Measurements from ENCODE around the gene EFNA5. TPM values are rescaled to one million over a fixed set of nuclear protein-coding genes. Genes with fewer than 3 reads are reported as not detected.

Gene EFNA5
- total and polyA plus RNA-seq, 2 donors = 2.1 to 18.9 TPM

DNA sequence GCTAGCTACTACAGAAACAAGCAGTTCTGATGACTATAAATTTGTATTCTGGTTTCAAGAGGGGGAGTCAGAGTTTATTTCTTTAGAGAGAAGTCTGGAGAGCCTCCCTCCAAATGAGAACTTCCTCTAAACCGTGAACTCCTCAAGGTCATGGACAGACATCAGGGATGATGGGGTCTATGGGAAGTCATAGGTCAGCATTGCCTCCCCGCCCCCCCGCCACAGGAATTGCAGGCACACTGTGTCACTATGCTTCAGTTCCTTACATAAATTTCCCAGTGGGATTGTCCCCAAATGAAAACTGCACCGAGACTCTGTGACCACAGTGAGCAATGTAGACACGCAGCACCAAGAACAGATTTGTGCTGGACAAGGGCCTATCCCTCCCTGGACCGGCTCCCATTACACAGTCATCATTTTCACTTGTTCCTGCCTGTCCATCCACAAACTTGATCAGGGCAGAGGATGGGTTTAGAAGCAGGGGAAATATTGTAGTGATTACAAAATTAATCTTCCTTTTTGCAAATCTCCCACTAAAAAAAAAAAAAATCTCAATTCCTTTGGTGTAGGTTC is 300.3 kb downstream of the EFNA5 start:
- Histone ChIP-seq H3K36me3 (ENCODE audit: insufficient read depth) (no peaks in the 10 kb centered on the region), H3K27ac (ENCODE audit: low read depth) (no peak overlapping the region), H3K4me1 (ENCODE audit: insufficient read depth) (no peaks in the 10 kb centered on the region), H3K4me3 (ENCODE audit: low read depth, low read length) (no peak overlapping the region)
- WGBS = 88% methylated on average over 6 of the region's 6 CpGs
- no peak for DNase-seq (ENCODE audit: extremely low spot score)

DNA sequence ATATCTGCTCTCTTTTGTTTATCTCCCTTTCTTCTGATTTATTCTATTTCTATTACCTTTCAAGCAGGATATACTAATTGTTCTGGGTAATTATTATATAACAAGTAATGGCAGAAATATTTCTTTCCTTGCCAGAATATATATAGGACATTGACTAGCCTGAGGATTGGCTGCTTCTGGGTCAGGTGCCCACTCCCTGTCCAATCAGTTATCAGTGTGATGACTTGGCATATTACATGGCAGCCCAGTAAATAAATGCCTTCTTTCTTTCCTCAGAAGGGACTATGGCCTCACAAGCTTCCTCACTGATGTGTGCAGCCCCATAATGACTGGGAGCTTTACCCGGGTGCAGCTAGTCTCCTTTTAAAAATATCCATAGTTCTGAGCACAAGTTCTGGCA is 301.1 kb downstream of the EFNA5 start:
- no peak for DNase-seq (ENCODE audit: extremely low spot score)
- Histone ChIP-seq H3K4me3 (ENCODE audit: low read depth, low read length) (no peak overlapping the region), H3K4me1 (ENCODE audit: insufficient read depth) (no peaks in the 10 kb centered on the region), H3K27ac (ENCODE audit: low read depth) (no peak overlapping the region), H3K36me3 (ENCODE audit: insufficient read depth) (no peaks in the 10 kb centered on the region)
- 97% methylated on average over 1 of the region's 1 CpG for WGBS

DNA sequence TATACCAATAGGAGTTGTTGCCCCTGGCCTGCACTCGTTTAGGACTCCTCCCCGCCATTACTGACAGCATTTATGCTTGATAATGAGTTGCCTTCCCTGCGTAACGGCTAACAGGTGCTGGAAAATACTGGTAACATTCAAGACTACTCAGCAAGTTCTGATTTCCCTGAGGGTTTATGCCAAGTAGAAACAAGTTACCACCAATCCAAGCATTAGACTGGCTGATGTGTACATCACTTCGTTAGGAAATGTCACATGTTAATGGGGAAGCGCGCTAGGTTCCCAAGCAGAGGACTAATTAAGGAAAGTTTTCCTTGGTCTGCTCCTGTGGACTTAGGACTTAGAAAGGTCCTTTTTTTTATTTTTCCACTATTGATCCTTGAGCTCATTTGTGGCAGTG is 302.1 kb downstream of the EFNA5 start:
- H3K36me3 ChIP-seq (ENCODE audit: insufficient read depth) = no peaks in the 10 kb centered on the region
- no peaks in the 10 kb centered on the region for H3K4me1 ChIP-seq (ENCODE audit: insufficient read depth)
- WGBS = 90% methylated on average over 7 of the region's 7 CpGs

DNA sequence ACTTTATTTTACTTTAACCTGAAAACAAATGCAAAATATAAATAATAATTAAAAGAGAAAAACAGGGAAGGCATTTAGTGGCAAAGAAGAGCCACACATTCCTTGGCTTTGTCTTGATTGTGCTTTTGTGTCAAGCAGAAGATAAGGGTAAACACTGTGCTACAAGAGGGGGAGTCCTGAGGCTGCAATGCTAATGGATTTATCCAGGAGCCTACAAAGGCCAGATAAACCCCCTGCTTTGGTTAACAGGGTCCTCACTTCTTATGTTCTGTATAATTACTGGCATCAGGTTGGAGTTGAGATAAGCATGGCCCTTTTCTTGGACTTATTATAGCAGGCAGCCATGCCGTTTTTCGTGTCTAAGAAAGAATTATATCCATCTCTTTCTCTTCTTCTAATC is 302.8 kb downstream of the EFNA5 start:
- no peaks in the 10 kb centered on the region for H3K36me3 ChIP-seq (ENCODE audit: insufficient read depth)
- no peak overlapping the region for H3K4me3 ChIP-seq (ENCODE audit: low read depth, low read length)
- 64% methylated on average over 2 of the region's 2 CpGs for WGBS
- no peak for DNase-seq (ENCODE audit: extremely low spot score)
- no peaks in the 10 kb centered on the region for H3K4me1 ChIP-seq (ENCODE audit: insufficient read depth)
- H3K27ac ChIP-seq (ENCODE audit: low read depth) = no peak overlapping the region

More for the DNA sequence above, 302.1 kb downstream of the EFNA5 start:
- no peak for DNase-seq (ENCODE audit: extremely low spot score)
- Histone ChIP-seq H3K27ac (ENCODE audit: low read depth) (no peak overlapping the region), H3K4me3 (ENCODE audit: low read depth, low read length) (no peak overlapping the region)

DNA sequence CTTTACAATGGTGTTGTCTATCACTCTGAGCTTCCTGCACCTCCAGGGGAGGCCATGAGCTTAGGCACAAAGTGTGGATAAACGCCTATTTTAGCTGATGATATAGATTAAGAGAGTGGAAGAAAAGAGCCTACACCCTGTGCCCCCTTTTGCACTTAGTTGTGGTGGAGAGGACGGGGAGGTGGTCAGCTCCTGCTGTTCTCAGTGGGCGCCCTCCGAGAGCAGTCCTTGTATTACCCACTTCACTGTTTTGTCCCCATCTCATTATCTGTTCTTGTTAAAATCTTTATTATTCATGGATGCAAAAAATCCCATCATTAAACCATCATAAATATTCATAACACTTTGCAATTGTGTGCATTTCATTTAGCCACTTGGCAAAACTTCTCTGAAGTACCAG is 303.3 kb downstream of the EFNA5 start:
- DNase-seq (ENCODE audit: extremely low spot score) = no peak
- 94% methylated on average over 4 of the region's 4 CpGs for WGBS
- no peaks in the 10 kb centered on the region for H3K4me1 ChIP-seq (ENCODE audit: insufficient read depth)

DNA sequence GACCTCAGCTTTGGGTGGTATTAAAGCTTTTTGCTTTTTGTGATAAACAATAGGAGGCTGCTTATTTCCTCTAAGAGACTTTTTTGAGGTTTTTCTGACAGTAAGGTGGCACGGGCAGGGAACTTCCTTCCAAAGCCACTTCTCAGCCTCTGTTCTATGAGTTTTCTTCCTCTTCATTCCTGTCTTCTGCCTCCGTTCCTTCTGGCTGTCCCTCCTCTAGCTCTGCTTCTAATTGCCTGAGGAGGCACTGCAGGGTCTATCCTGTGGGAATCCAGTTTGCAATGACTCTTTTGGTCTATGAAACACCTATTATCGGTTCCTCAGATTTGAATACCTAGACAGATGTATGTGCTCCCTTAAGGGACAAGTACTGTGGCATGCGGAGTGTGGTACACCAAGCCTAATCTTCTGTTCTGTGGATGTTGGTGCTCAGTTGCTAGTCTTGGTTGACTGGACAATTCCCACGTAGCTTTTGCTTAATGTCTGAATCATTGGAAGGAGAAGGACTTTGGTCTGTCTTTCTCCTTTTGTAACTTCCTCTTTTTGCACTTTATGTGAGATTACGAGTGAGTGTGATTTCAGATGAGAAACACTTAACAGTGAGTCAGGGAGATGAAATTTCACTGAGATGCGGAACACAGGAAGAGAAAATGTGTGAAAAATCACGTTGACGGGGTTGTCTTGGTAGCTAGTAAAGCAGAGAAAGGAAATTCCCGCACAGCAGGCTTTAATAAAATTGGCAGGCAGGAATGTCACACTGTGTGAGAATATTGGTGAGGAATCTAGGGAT is 305.2 kb downstream of the EFNA5 start:
- Histone ChIP-seq H3K36me3 (ENCODE audit: insufficient read depth) (no peaks in the 10 kb centered on the region), H3K4me3 (ENCODE audit: low read depth, low read length) (no peak overlapping the region), H3K27ac (ENCODE audit: low read depth) (no peak overlapping the region), H3K4me1 (ENCODE audit: insufficient read depth) (no peaks in the 10 kb centered on the region)
- 82% methylated on average over 10 of the region's 10 CpGs for WGBS
- no peak for DNase-seq (ENCODE audit: extremely low spot score)

More for the DNA sequence above, 303.3 kb downstream of the EFNA5 start:
- no peaks in the 10 kb centered on the region for H3K36me3 ChIP-seq (ENCODE audit: insufficient read depth)
- H3K4me3 ChIP-seq (ENCODE audit: low read depth, low read length) = no peak overlapping the region
- no peak overlapping the region for H3K27ac ChIP-seq (ENCODE audit: low read depth)

DNA sequence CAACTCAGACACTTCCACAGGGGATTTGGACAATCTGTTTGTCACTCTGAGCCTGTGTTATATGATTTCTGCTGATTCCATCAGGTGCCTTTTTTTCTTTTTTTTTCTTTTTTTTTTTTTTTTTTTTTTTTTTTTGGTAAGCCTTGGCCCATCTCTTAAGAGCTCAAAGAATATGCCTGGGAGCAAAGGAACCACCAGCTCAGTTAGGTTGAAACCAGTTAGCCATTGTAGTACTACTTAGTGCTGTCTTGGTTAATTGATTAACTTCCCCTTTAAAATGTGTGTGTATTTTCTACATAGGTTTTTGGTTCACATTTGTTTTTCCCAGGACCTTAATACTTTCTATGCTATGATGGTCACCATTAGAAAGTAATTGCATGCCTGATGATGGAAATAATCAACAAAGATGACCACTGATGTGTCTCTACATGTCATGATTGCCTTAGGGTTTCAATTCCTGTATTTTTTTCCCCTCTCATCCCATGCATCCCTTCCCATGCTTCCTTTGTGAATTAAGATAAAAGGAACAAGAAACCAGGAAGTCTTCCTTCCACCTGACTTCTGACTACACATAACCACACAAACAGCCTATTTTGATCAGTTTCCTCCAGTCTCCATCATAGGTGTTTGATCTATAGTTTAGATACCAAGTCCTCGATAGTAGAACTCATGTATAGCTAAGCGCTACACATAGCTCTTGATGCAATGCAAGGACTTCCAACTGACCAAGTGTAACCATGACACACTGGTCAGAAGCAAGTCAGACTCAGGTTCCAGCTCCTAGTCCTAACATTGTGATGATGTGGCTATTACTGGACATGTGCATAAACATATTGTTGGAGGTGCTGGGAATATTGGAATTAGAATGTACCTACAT is 306.1 kb downstream of the EFNA5 start:
- H3K36me3 ChIP-seq (ENCODE audit: insufficient read depth) = no peaks in the 10 kb centered on the region
- H3K4me3 ChIP-seq (ENCODE audit: low read depth, low read length) = no peak overlapping the region
- no peak for DNase-seq (ENCODE audit: extremely low spot score)
- no peaks in the 10 kb centered on the region for H3K4me1 ChIP-seq (ENCODE audit: insufficient read depth)
- 99% methylated on average over 2 of the region's 2 CpGs for WGBS
- H3K27ac ChIP-seq (ENCODE audit: low read depth) = no peak overlapping the region

DNA sequence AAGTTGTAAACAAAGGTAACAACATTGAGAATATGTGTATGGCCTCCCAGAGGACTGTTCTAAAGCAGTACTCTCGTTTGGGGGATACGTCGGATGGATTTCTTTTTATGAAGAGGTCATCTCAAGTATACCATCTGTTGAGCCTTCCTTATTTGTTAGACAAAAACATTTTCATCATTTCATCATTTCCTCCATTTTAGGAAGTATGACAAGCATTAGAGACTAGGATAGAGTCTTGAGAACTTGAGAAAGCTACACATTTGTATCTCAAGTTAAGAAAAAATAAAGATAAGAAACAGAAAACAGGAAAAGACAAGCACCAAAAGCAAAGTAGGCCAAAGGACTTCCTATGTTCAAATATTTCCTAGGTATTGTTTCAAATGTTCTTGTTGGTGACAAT is 307.0 kb downstream of the EFNA5 start:
- H3K27ac ChIP-seq (ENCODE audit: low read depth) = no peak overlapping the region
- H3K4me3 ChIP-seq (ENCODE audit: low read depth, low read length) = no peak overlapping the region
- peaks cover 2% of the 10 kb centered on the region for H3K4me1 ChIP-seq (ENCODE audit: insufficient read depth)
- WGBS = 93% methylated on average over 3 of the region's 3 CpGs
- DNase-seq (ENCODE audit: extremely low spot score) = no peak
- H3K36me3 ChIP-seq (ENCODE audit: insufficient read depth) = no peaks in the 10 kb centered on the region

DNA sequence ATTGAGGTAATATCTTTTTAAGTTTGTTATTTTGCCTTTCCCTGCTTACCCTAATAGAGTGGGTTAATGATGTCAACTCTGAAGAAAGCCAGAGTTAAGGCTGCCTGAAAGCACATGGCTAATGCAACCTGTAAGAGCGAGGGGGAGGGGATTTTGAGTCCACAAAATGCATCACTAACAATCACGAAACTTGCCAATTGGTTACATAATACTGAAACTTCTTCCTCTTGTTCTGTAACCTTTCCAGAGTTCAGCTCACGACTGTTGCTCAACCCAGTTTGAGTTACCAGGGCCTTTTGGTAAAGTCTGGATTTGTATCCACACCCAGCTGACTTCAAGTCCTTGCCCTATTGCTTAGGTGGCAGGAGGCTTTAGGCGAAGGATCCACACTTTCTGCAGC is 308.8 kb downstream of the EFNA5 start:
- no peak overlapping the region for H3K4me3 ChIP-seq (ENCODE audit: low read depth, low read length)
- no peak overlapping the region for H3K27ac ChIP-seq (ENCODE audit: low read depth)
- no peaks in the 10 kb centered on the region for H3K36me3 ChIP-seq (ENCODE audit: insufficient read depth)
- peaks cover 2% of the 10 kb centered on the region for H3K4me1 ChIP-seq (ENCODE audit: insufficient read depth)
- DNase-seq (ENCODE audit: extremely low spot score) = no peak
- 70% methylated on average over 4 of the region's 4 CpGs for WGBS

DNA sequence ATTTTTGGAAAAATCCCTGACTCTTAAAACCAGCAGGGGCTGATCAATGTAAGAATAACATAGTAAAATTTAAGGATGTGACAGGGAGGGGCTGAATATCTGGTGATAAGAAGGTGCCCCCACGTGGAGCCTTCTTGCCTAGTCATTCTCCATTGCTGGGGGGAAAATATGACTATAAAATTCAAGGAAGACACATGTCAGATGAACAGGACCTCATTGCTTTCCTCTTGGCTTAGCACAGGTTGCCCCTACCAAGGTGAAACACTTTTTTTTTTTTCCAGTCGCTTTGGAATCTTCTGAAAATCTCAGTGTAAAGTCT is 310.9 kb downstream of the EFNA5 start:
- Histone ChIP-seq H3K36me3 (ENCODE audit: insufficient read depth) (no peaks in the 10 kb centered on the region), H3K27ac (ENCODE audit: low read depth) (no peak overlapping the region), H3K4me3 (ENCODE audit: low read depth, low read length) (no peak overlapping the region), H3K4me1 (ENCODE audit: insufficient read depth) (peaks cover 2% of the 10 kb centered on the region)
- DNase-seq (ENCODE audit: extremely low spot score) = no peak
- WGBS = 32% methylated on average over 2 of the region's 2 CpGs

DNA sequence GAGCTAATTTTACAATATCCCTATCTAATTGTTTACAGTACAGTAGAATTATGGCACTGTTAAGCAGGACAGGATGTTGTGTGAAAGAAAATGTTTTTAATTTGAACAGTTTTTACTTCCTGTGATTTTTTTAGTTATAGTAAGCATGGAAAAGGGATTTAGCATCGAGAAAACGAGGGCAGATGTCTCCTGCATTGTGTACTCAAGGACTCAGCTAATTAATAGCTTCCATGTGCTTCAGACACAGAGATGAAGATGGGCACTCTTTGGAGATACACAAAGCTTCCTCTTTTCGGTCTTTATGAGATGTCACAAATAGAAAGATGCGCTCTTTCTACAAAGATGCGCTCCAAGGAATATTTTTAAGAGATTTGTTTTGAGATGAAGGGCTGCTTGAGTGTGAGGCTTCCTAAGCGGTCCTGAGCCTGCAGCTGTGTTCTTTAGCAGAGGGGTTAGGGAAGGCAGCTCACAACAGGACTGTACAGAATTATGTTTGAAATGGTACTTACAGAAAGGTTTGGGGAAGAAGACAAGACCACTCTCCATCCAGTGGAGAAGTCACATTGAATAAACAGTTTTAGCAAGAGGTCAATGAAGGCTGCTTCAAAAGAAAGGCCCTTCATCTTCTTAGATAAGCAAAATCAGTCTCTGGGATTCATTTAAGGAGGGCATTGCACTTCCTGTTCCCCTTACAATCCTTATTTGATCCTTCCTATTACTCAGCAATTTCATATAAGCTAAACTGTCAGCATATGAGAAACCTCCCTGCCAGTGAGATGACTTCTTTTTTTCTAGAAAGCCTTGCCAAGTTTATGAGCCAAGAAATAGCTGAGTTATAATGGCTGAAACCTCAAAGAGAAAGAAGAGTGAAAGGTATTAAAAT is 311.5 kb downstream of the EFNA5 start:
- Histone ChIP-seq H3K27ac (ENCODE audit: low read depth) (no peak overlapping the region), H3K36me3 (ENCODE audit: insufficient read depth) (no peaks in the 10 kb centered on the region), H3K4me3 (ENCODE audit: low read depth, low read length) (no peak overlapping the region), H3K4me1 (ENCODE audit: insufficient read depth) (peaks cover 2% of the 10 kb centered on the region)
- WGBS = 70% methylated on average over 6 of the region's 6 CpGs
- DNase-seq (ENCODE audit: extremely low spot score) = no peak

DNA sequence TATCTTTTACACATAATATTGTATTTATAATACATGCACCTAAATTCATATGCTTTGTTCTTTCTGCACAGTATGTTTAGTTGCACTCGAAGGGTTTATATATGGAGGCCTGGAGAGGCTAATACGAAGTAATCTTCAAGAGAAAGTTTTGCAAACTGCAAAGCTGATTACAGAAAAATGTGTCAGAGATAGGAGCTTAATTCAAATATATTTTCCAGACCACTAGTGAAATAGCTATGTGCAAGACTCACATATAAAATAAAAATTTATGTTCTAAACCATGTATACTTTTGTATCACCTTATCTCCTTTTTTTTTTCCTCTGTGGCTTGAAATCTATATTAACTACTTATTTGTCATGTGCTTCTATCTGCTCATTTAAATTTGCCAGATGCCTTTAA is 313.8 kb downstream of the EFNA5 start:
- Histone ChIP-seq H3K4me1 (ENCODE audit: insufficient read depth) (peaks cover 2% of the 10 kb centered on the region), H3K27ac (ENCODE audit: low read depth) (no peak overlapping the region), H3K4me3 (ENCODE audit: low read depth, low read length) (no peak overlapping the region), H3K36me3 (ENCODE audit: insufficient read depth) (no peaks in the 10 kb centered on the region)
- no peak for DNase-seq (ENCODE audit: extremely low spot score)
- 63% methylated on average over 2 of the region's 2 CpGs for WGBS

DNA sequence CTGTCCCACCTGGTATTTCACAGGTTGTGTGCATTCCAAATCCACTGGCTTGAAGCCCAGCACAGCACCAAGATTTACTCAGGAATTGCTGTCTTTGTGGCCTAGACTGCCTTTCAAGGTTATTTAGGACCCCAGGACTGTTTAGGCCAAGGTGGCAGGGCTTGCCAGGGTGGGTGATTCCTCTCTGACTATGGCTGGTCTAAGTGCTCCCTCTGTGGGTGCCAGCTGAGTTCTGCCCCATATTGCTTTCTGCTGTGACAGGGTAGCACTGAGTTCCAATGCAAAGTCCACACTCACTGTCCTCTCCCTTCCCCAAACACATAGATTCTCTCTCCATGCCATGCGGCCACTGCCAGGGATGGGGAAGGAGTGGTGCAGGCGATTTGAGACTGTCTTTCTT is 318.2 kb downstream of the EFNA5 start:
- Histone ChIP-seq H3K27ac (ENCODE audit: low read depth) (no peak overlapping the region), H3K4me3 (ENCODE audit: low read depth, low read length) (no peak overlapping the region), H3K36me3 (ENCODE audit: insufficient read depth) (no peaks in the 10 kb centered on the region), H3K4me1 (ENCODE audit: insufficient read depth) (no peaks in the 10 kb centered on the region)
- no peak for DNase-seq (ENCODE audit: extremely low spot score)
- WGBS = 97% methylated on average over 2 of the region's 2 CpGs
